ENCODE results near the gene ARHGAP15.

GRCh38 chr2:143422681-143423080 lies 293.5 kb downstream of the ARHGAP15 start:
- TF ChIP-seq POLR2AphosphoS5 (IDR thresholded peaks at IDR 0.05): no peak
- no peak for TF ChIP-seq CTCF (IDR thresholded peaks at IDR 0.05)
- no peak for TF ChIP-seq EP300 (IDR thresholded peaks at IDR 0.05; ENCODE audit: low read depth)
- no peak for TF ChIP-seq POLR2A (IDR thresholded peaks at IDR 0.05)

Measured in transverse colon (tissue), 4 donors.